TTC549 (cell line): ENCODE results near the gene HSPB7.
"Not testable (repeated sequence)": the region's sequence is repeated elsewhere in the genome, so short reads cannot be mapped to it uniquely, and the experiment has no call there.

ENCODE experiments used
- FAIRE-seq: peaks from 2 replicates; lab custom pipeline; 2012; peaks lifted over from hg19 to GRCh38; lab: Jason Lieb, UNC

The HSPB7 gene

GRCh38 chr1:16017461-16018303 is at the start of gene HSPB7:
HSPB7 (minus strand) TSS chr1:16018043; CDS start chr1:16017963, 80 bp downstream.
- FAIRE-seq = no peak

- FAIRE-seq = no peak
Observed at GRCh38 chr1:16067127-16067768, 49.4 kb upstream of the HSPB7 start.

- no peak for FAIRE-seq
Observed at GRCh38 chr1:16066245-16066644, 48.4 kb upstream of the HSPB7 start.

GRCh38 chr1:16065269-16065576 is 47.4 kb upstream of the HSPB7 start:
- FAIRE-seq = no peak

GRCh38 chr1:16064536-16065268 is 46.9 kb upstream of the HSPB7 start:
- FAIRE-seq = no peak

GRCh38 chr1:16063921-16064320 is 46.1 kb upstream of the HSPB7 start:
- FAIRE-seq = no peak

GRCh38 chr1:16063226-16063829 is 45.5 kb upstream of the HSPB7 start:
- FAIRE-seq = no peak

- FAIRE-seq = not testable (repeated sequence)
Observed at GRCh38 chr1:16062687-16063075, 44.8 kb upstream of the HSPB7 start.

GRCh38 chr1:16061989-16062686 is 44.3 kb upstream of the HSPB7 start:
- not testable (repeated sequence) for FAIRE-seq

- FAIRE-seq = no peak
Observed at GRCh38 chr1:16061266-16061665, 43.4 kb upstream of the HSPB7 start.

- not testable (repeated sequence) for FAIRE-seq
Observed at GRCh38 chr1:16058394-16059120, 40.7 kb upstream of the HSPB7 start.

- not testable (repeated sequence) for FAIRE-seq
Observed at GRCh38 chr1:16057314-16057915, 39.6 kb upstream of the HSPB7 start.

GRCh38 chr1:16056521-16056912 is 38.7 kb upstream of the HSPB7 start:
- not testable (repeated sequence) for FAIRE-seq

GRCh38 chr1:16055613-16056520 is 38.0 kb upstream of the HSPB7 start:
- no peak for FAIRE-seq

GRCh38 chr1:16054598-16055540 is 37.0 kb upstream of the HSPB7 start:
- no peak for FAIRE-seq

- FAIRE-seq = no peak
Observed at GRCh38 chr1:16053781-16054502, 36.1 kb upstream of the HSPB7 start.

- not testable (repeated sequence) for FAIRE-seq
Observed at GRCh38 chr1:16051949-16052348, 34.1 kb upstream of the HSPB7 start.

GRCh38 chr1:16051039-16051438 is 33.2 kb upstream of the HSPB7 start:
- no peak for FAIRE-seq
